Erythroblast (primary cell): Measurements from ENCODE around the gene GOLGA8T.
"Not testable (repeated sequence)": the region's sequence is repeated elsewhere in the genome, so short reads cannot be mapped to it uniquely, and the experiment has no call there.

Experiments
- DNase-seq, 2 experiments: peaks; one replicate each; lab custom pipeline; 2025; lab: John Stamatoyannopoulos, UW

The GOLGA8T gene, protein sequence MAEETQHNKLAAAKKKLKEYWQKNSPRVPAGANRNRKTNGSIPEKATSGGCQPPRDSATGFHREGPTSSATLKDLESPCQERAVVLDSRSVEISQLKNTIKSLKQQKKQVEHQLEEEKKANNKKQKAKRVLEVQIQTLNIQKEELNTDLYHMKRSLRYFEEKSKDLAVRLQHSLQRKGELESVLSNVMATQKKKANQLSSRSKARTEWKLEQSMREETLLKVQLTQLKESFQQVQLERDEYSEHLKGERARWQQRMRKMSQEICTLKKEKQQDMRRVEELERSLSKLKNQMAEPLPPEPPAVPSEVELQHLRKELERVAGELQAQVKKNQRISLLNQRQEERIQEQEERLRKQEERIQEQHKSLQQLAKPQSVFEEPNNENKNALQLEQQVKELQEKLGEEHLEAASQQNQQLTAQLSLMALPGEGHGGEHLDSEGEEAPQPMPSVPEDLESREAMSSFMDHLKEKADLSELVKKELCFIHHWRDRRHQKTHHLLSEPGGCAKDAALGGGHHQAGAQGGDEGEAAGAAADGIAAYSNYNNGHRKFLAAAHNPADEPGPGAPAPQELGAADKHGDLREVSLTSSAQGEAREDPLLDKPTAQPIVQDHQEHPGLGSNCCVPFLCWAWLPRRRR

DNA sequence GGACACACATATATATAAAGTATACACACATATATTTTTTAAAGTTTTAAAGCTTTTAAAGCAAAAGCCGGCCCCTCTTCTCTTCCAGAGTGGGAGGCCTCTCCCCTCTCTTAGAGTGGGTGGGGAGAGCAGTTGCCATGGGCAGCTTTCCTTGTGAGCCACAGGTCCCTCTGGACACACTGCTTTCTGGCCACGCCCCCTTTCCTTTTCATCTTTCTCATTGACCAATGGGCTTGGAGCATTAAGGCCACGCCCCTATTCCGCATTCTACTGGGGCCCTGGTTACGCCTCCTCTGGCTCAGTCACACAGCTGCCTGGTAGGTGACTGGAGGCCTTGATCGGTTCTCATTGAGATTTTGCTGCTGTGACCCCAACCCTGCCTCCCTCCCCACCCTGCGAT, at the start of gene GOLGA8T:
GOLGA8T (plus strand) TSS at position 301 of the 400 bp plus-strand sequence; CDS start at position 399, 98 bp downstream.
- not testable (repeated sequence) for DNase-seq

GRCh38 chr15:30097827-30098226, 37.0 kb upstream of the GOLGA8T start:
- not testable (repeated sequence) for DNase-seq

GRCh38 chr15:30102890-30103289, 32.0 kb upstream of the GOLGA8T start:
- not testable (repeated sequence) for DNase-seq

DNA sequence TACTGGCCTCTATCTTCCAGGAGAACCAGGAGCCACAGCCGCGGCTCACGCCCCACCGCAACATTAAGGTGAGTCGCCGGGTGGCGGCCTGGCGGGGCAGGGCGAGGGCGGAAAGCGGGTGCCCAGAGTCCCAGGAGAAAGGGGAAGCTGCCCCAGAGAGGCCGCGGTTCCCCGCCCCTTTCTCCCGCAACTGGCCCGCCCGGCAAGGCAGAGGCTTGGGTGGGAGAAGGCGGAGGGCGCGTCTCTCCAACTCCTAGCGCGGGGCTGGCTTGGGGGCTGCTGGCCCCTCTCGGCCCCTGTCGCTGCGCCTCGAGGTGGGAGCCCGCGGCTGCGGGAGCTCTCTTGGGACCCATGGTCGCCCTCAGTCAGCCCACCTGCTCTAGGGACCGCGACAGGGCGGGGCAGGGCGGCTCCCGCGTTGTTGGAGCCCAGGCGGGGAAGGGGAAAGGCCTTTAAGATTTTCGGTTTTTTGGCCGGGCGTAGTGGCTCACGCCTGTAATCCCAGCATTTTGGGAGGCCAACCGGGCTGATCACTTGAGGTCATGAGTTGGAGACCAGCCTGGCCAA, 30.8 kb upstream of the GOLGA8T start:
- not testable (repeated sequence) for DNase-seq

- DNase-seq = not testable (repeated sequence)
Observed at GRCh38 chr15:30110591-30110990, 24.3 kb upstream of the GOLGA8T start.

DNA sequence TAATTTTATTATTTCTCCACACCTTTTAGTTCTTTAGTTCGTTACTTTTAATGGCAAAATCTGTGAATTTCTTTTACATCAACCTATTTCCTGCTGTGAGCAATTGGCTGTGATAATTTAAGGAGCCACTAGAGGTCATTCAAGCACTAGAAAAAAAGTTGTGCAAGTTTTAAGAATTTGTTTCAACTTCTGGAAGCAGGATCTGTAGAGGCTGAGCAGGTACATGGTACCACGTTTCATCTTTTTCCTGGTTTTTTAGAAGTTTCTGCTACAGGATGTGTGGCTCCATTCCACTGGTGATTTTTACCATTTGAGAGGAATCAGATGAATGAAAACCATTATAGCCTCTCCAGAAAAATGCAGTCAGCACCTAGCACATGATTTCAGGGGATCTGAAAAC, 4.8 kb upstream of the GOLGA8T start:
- not testable (repeated sequence) for DNase-seq

DNA sequence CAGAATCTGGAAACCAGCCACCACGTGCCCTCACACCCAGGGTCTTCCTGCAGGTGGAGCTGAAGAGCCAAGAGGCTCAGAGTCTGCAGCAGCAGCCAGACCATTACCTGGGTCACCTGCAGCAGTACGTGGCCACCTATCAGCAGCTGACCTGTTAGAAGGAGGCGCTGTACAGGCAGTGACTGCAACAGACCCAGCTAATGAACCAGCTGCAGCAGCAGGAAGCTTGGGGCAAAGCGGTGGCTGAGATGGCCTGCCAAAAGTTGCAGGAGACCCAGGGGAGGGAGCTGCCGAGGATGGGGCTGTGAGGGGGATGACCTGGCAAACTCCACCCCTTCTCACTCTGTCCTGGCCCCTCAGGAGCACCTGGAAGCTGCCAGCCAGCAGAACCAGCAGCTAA, 8.4 kb downstream of the GOLGA8T start:
- DNase-seq = not testable (repeated sequence)

DNA sequence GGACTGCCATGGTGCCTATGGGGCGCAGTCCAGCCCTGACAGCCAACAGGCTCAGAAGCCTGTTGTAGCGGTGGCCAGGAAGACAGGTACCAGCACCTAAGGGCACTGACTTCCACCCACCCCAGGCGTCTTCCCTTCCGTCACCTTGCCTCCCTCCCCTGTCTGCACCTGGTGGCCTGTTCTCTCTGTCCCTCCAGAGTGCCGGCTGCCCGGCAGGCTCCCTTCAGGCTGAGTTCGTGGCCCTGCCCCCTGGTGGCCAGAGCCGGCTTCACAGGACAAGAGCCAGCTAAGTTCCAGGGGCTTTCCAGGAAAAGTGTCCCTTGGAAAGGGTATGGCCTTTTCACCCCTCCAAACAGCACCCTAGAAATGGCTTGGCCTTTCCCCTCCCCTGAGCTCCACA, 15.0 kb downstream of the GOLGA8T start:
- DNase-seq = not testable (repeated sequence)

DNA sequence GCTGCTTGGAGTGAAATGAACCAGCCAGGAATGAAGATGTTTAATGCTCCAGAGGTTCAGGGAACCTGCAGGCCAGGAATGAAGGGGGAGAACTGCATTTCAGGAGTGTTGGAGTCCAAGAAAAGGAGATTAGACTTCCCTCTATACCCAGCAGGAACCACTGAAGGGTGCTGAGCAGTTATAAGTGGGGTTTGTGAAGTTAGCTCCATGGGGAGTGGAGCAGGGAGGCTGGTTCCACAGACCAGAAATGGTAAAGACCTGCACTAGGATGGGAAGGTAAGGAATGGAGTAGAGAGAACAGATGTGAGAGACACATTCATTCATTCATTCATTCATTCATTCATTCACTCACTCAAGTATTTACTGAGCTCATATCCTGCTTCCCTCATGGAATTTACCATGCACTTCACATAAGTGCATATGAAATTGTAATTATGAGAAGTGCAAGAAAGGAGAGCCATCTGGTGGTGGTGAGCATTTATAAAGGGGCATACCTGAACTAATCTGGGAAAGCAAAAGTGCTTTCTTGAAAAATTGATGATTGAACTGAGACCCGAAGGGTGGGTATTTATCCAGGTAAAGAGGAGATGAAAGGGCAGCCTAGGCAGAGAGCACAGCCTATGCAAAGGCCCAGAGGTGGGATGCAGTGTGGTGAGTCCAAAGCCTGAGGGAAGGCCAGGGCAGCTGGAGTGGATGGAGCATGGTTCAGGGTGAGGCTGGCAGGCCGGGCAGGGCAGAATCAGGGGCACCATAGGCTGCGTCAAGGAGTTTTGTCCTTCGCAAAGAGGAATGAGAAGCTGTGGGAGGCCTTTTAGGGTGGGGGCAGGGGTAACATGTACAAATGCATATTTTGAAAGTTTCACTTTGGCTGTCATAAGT, 27.9 kb downstream of the GOLGA8T start:
- DNase-seq = not testable (repeated sequence)

DNA sequence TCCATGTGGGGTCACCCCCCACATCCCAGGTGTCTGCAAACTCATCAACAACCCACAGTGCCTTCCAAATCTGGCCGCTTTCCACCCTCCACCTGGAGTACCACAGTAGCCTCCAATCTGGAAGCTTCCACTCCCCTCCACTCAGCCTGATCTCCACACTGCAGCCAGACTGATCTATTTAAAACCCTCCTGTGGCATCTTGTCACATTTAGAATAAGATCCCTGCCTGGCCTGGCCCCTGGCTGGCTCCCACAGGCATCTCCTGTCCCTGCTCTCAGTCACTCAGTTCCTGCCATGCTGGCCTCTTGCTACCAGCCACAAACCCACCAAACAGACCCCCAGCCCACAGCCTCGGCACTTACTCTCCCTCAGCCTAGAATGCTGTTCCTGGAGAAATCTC, 28.9 kb downstream of the GOLGA8T start:
- DNase-seq = not testable (repeated sequence)

DNA sequence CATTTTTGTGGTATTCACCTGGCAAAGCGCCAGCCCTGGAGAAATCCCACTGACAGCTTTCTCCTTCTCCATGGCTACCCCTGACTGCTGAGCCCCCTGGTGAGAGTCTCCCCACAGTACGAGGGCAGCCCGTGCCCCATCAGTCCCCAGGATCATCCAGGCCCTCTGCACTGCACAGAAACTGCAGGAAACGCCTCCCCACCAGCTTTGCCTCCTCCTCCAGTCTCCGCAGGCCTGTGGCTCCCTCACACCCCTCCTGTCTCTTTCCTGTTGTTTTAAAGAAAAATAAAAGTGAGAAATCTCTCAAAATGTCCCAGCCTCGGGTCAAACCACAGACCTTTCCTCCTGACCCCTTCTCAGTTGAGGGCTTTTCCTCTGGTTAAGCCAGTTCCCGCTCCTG, 29.4 kb downstream of the GOLGA8T start:
- not testable (repeated sequence) for DNase-seq

DNA sequence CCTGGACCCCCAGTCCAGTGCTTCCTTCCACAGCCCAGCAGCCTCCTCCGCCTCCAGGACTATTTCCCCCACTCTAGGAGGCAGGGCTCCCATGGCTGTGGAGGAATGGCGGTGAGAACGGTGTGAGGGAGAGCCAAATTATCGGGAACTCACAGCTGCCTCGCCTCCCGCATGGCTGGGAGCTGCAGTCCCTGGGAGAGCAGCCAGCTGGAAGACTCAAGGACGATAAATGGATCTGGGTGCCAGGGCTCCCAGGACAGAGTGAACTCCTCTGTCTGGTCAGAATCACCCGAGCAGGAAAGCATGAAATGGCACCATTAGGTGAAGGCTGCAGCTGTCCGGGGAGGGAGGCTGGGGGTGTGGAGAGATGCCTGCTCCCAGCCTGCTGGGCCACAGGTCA, 32.6 kb downstream of the GOLGA8T start:
- DNase-seq = not testable (repeated sequence)

- DNase-seq = not testable (repeated sequence)
Observed at GRCh38 chr15:30167886-30168285, 33.0 kb downstream of the GOLGA8T start.

GRCh38 chr15:30171452-30171851, 36.6 kb downstream of the GOLGA8T start:
- not testable (repeated sequence) for DNase-seq

DNA sequence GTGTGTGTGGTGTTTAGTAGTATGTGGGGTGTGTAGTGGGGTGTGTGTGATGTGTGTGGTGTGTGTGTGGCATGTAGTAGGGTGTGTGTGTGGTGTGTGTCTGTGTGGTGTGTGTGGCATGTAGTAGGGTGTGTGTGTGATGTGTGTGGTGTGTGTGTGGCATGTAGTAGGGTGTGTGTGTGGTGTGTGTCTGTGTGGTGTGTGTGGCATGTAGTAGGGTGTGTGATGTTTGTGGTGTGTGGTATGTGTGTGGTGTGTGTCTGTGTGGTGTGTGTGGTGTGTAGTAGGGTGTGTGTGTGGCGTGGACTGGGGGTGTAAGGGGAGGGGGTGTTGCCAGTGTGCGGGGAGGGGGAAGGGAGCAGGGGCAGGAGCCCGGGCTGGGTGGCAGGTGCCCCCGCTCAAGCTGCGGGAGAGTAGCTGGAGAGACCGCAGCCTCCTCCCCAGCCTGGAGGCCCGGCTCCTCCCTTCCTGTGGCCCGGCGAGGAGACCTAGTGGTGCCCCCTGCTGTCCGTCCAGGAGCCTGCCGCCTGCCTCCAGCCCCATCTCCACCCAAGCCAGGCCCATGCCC, 38.3 kb downstream of the GOLGA8T start:
- not testable (repeated sequence) for DNase-seq

GRCh38 chr15:30175291-30175690, 40.4 kb downstream of the GOLGA8T start:
- DNase-seq = not testable (repeated sequence)

- not testable (repeated sequence) for DNase-seq
Observed at GRCh38 chr15:30176613-30177012, 41.8 kb downstream of the GOLGA8T start.

- not testable (repeated sequence) for DNase-seq
Observed at GRCh38 chr15:30179814-30180213, 45.0 kb downstream of the GOLGA8T start.

GRCh38 chr15:30185495-30185894, 50.6 kb downstream of the GOLGA8T start:
- DNase-seq = not testable (repeated sequence)

DNA sequence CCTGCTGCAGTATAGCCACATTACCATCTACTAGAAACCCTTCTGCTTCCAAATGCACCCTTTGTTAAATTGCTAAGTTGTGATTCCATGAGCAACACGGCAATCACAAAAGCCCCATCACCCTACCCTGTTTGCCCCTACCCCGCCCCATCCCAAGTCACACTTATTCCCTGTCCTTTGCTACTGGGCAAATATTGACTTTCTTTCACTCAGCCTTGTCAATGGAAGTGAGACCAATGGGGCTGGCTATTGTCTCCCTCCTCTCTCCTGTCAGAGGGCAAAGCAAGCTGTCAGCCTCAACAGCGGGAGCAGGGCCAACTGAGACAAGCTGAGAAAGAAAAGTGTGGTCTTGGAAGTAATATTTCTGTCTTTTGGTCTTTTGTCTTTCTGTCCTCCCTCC, 52.6 kb downstream of the GOLGA8T start:
- DNase-seq = not testable (repeated sequence)

DNA sequence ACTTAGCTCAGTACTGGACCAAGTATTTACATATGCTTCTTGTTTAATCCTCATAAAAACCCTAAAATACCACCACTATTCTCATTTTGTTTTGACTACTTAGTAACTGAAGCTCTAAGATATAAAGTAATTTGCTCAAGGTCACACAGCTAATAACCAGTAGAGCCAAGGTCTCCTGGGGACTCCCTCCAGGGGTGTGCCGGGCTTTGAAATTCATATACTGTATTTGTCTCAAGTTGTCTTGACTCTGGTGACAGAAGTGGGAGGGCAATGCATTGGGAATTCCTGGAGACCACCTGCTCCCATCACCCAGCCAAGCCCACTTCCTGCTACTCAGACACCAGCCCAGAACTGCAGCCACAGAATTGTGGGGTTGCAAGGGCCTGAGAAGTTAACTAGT, 54.9 kb downstream of the GOLGA8T start:
- DNase-seq = not testable (repeated sequence)
